GM18517 (cell line): Measurements from ENCODE around the gene SMARCD2.
"Not testable (repeated sequence)": the region's sequence is repeated elsewhere in the genome, so short reads cannot be mapped to it uniquely, and the experiment has no call there.

ENCODE experiments used
- ATAC-seq: cut with Tn5 transposase; IDR thresholded peaks from one replicate; pipeline ENCODE4 v1.9.1; 2021; ENCODE audit warnings: mild to moderate bottlenecking, moderate library complexity; ENCODE audit not compliant: unreplicated experiment

SMARCD2 gene

DNA sequence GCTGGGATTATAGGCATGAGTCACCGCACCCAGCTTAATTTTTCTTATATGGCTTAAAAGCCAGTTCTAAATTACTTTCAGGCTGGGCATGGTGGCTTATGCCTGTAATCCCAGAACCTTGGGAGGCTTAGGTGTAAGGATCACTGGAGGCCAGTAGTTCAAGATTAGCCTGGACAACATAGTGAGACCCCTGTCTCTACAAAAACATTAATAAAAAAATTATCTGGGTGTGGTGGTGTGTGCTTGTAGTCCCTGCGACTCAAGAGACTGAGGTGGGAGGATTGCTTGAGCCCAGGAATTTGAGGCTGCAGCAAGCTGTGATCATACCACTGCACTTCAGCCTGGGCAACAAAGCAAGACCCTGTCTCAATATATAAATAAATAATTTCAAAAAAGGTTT lies 10.8 kb upstream of the SMARCD2 start:
- ATAC-seq, result no peak

GRCh38 chr17:63850401-63850800 lies 7.9 kb upstream of the SMARCD2 start:
- no peak for ATAC-seq

GRCh38 chr17:63848834-63849689 lies 6.6 kb upstream of the SMARCD2 start:
- peak; percentile 68 for ATAC-seq

DNA sequence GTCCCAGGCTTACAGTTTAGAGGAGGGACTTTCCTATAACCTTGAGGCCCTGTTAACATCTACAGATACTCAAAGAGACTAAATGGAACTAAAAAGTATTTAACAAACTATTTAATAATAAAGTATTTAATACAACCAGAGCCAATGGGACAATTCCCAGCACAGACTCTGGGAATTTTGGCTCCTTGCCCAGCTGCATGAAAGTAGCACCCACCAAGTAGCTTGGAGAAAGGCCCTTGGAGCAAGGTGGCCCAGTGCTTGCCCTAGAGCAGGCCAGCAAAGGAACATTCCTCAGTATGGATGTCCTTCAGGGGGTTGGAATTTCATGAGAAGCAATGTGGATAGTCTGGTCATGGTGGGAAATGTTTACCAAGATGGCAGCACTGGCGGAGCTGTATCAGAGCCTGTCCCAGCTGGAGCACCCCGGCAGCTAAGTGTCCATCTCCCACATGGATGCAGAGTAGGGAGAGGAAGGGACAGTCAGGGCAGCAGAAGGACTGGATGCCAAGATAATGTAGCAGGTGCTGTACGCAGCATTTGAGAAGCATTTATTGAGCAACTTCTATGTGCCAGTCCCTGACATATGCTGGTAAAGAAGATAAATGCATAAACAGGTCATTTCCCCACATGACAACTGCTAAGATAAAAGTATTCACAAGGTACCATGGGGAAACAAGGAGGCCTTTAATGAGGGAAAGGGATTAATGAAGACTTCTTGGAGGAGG lies 5.2 kb upstream of the SMARCD2 start:
- no peak for ATAC-seq

DNA sequence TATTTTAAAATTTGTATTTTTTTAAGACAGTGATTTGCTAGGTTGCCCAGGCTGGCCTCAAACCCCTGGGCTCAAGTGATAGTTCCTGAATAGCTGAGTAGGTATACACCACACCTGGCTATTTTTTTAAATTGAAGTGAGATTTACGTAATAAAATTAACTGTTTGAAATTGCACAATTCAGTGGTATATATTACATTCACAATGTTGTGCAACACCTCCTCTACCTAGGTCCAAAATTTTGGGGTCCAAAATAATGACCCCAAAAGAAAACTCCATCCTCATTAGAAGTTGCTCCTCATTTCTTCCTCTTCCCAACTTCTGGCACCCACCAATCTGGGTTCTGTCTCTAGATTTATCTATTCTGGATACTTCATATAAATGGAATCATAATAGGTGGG lies 3.0 kb upstream of the SMARCD2 start:
- ATAC-seq, result no peak

GRCh38 chr17:63843910-63844677 lies 1.6 kb upstream of the SMARCD2 start:
- no peak for ATAC-seq

GRCh38 chr17:63843387-63843888 lies 953 bp upstream of the SMARCD2 start:
- not testable (repeated sequence) for ATAC-seq

GRCh38 chr17:63842173-63842539 lies 329 bp downstream of the SMARCD2 start:
- peak; percentile 12 for ATAC-seq

- no peak for ATAC-seq
These were observed 924 bp downstream of the SMARCD2 start for GRCh38 chr17:63841350-63842172.

- ATAC-seq, result no peak
These were observed 1.7 kb downstream of the SMARCD2 start for GRCh38 chr17:63840591-63841349.

- no peak for ATAC-seq
These were observed 3.8 kb downstream of the SMARCD2 start for GRCh38 chr17:63838631-63839171.

- no peak for ATAC-seq
These were observed 4.4 kb downstream of the SMARCD2 start for GRCh38 chr17:63837962-63838600.

GRCh38 chr17:63837480-63837879 lies 5.0 kb downstream of the SMARCD2 start:
- ATAC-seq, result no peak

DNA sequence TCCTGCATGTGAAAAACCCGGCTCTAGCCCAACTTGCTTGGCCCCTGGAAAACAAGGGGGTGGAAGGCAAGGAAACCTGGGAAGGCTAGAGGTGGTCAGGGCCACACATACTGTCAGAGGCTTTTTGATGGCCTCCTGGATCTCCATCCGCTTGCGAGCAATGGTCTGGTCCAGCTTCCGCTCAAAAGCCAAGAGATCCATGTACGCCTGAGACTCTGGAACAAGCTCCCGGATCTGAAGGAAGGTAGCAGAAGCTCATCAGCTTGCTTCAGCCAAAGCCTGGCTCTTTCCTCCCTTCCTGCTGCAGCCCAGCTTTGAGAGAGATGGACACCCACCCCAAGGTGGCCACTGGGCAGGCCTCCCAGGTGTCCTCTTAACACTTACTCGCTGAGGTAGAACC lies 5.7 kb downstream of the SMARCD2 start:
- ATAC-seq, result no peak

GRCh38 chr17:63835167-63835720 lies 7.2 kb downstream of the SMARCD2 start:
- ATAC-seq, result no peak

DNA sequence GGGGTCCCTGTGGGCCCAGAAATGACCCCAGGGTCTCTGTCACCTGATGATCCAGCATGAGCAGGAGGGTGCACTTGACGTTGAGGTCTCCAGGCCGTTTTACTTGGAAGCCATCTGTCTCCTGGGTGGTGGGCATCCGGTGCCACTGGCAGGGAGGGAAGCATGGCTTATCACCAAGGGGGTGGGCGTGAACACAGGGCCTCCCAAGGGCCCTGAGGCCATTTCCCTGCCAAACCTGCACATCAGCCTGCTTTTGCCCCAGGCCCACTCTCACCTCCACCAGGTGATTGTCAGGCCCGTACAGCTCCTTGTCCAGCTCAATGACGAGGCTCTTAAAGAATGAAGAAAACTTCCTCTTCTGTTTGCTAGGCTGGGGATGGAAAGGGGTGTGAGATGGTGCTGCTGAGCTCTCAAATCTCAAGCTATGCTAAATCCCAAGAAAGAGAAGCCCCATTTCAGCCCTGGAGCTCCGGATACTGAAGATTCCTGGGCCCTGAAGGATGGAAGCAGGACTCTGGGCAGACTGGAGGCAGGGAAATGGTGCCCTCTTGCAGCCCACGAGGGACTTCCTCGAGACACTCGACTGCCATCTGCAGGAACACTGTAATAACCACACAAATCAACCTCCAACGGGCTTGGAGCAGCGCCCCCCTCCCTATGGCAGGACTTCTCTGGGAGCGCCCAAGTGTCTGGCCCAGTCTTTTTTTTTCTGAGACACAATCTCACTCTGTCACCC lies 7.9 kb downstream of the SMARCD2 start:
- ATAC-seq, result peak; percentile 49

- no peak for ATAC-seq
These were observed 8.6 kb downstream of the SMARCD2 start for GRCh38 chr17:63833741-63834373.
